ENCODE measurements around the gene RHO.

The RHO gene

DNA sequence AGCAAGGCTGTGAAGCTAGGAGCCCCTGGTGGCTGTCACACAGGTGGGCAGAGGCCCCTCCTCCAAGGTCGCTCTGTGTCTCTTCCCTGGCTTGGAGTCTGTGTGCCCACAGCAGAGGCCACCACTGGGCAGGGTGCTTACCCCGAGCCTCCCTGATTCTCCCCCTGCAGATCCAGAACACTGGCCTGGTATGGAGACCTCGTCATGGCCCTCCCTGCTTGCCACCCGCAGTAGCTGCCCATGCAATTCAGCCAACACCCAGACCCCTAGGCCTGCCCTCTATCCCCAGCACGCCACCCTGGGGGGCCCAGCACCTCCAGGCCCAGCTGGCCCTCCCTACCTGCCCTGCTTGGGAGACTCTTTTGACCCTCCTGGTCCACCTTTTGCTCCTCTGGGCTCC is 5.5 kb upstream of the RHO start:
- in situ Hi-C loops (cut with HindIII; ENCODE audit: low sequenced_read_pairs), result no loop called here
- TF ChIP-seq, protein P1, sequence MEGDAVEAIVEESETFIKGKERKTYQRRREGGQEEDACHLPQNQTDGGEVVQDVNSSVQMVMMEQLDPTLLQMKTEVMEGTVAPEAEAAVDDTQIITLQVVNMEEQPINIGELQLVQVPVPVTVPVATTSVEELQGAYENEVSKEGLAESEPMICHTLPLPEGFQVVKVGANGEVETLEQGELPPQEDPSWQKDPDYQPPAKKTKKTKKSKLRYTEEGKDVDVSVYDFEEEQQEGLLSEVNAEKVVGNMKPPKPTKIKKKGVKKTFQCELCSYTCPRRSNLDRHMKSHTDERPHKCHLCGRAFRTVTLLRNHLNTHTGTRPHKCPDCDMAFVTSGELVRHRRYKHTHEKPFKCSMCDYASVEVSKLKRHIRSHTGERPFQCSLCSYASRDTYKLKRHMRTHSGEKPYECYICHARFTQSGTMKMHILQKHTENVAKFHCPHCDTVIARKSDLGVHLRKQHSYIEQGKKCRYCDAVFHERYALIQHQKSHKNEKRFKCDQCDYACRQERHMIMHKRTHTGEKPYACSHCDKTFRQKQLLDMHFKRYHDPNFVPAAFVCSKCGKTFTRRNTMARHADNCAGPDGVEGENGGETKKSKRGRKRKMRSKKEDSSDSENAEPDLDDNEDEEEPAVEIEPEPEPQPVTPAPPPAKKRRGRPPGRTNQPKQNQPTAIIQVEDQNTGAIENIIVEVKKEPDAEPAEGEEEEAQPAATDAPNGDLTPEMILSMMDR (IDR thresholded peaks at IDR 0.05; ENCODE audit: low read depth, low read length, missing control alignments), result no peak
- no peak for DNase-seq (ENCODE audit: low read depth)
- H3K4me3 ChIP-seq (ENCODE audit: low read depth, low read length), result no peak overlapping the region

DNA sequence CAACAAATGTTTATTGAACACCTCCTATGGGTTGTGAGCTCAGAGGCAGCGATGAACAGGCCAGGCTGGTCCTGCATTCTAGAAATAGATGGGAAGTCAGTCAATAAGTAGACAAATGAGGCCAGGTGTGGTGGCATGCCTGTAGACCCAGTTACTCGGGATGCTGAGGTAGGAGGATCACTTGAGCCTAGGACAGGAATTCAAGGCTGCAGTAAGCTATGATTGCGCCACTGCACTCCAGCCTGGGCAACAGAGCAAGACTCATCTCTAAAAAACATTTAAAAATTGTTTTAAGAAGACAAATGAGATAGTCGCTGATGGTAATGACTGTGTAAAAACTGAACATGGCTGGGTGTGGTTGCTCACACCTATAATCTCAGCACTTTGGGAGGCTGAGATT is 4.4 kb upstream of the RHO start:
- no peak overlapping the region for H3K4me3 ChIP-seq (ENCODE audit: low read depth, low read length)
- in situ Hi-C loops (cut with HindIII; ENCODE audit: low sequenced_read_pairs), result no loop called here
- TF ChIP-seq, protein P1 (IDR thresholded peaks at IDR 0.05; ENCODE audit: low read depth, low read length, missing control alignments), result no peak
- DNase-seq (ENCODE audit: low read depth), result no peak

DNA sequence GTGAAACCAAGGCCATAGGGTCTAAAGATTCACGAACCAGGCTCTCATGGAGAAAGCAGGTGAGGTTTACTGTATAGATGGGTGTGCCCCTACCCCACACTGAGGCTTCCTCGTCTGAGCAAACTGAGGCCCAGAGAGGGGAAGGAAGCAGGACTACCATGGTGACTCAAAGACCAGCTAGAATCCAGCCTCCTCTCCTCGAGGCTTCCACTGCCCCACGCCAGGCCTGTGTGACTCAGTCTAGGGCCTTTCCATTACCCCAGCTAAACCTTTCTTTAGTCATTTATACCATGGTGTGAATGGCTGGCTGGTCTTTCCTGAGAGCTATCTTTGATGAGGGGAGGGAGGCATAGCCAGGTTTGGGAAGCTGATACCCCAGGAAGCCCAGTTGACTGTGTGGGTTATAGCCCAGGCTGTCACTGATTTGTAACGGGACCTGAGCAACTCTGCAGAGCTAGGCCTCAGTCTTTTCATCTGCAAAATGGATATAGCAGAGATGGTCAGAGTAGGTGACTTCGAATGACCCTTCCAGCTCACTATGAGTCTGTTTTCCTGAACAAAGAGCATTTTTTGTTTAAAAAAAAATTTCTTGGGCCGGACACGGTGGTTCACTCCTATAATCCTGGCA is 3.0 kb upstream of the RHO start:
- TF ChIP-seq, protein P1 (IDR thresholded peaks at IDR 0.05; ENCODE audit: low read depth, low read length, missing control alignments), result no peak
- in situ Hi-C loops (cut with HindIII; ENCODE audit: low sequenced_read_pairs), result no loop called here
- DNase-seq (ENCODE audit: low read depth), result no peak
- H3K4me3 ChIP-seq (ENCODE audit: low read depth, low read length), result no peak overlapping the region

DNA sequence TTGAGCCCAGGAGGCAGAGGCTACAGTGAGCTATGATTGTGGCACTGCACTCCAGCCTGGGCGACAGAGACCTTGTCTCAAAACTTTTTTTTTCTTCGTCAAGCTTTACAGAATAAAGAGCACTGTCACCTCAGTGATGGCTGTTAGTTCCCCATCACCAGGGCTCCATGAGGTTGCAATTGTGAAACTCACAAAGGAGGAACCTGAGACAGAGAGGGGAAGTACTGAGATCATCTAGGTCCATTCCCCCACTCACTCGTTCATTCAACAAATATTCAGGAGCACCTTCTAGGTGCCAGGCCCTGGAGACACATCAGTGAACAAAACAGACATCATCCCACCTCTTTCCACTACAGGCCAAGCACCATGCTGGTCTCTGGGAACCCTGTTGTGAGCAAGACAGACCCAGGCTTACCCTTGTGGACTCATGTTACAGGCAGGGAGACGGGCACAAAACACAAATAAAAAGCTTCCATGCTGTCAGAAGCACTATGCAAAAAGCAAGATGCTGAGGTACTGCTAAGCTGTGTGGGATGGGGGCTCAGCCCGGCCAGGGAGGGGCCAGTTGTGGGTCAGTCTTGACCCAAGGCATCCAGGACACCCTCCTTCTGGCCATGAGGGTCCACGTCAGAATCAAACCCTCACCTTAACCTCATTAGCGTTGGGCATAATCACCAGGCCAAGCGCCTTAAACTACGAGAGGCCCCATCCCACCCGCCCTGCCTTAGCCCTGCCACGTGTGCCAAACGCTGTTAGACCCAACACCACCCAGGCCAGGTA is 2.1 kb upstream of the RHO start:
- in situ Hi-C loops (cut with HindIII; ENCODE audit: low sequenced_read_pairs), result no loop called here
- no peak for DNase-seq (ENCODE audit: low read depth)
- H3K4me3 ChIP-seq (ENCODE audit: low read depth, low read length), result no peak overlapping the region
- TF ChIP-seq, protein P1 (IDR thresholded peaks at IDR 0.05; ENCODE audit: low read depth, low read length, missing control alignments), result no peak

DNA sequence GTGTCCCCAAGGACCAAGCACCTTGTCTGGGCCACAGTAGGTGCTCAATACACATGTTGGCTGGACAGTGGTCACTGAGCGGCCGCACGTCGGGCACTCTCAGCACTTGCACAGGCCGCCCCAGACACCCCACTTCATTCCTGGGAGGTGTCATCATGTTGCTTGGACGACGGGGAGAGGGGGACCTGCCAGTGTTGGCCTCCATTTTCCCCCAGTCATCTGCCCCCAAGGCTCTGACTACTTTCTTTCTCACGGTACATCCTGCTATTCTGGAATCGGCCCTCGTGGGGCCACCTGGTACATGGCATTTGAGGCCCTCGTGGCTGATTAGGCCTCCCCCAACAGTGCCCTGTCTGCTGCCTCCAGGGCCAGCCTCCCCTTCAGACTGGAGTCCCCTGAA is 1.2 kb upstream of the RHO start:
- in situ Hi-C loops (cut with HindIII; ENCODE audit: low sequenced_read_pairs), result no loop called here
- H3K4me3 ChIP-seq (ENCODE audit: low read depth, low read length), result no peak overlapping the region
- TF ChIP-seq, protein P1 (IDR thresholded peaks at IDR 0.05; ENCODE audit: low read depth, low read length, missing control alignments), result no peak
- no peak for DNase-seq (ENCODE audit: low read depth)

DNA sequence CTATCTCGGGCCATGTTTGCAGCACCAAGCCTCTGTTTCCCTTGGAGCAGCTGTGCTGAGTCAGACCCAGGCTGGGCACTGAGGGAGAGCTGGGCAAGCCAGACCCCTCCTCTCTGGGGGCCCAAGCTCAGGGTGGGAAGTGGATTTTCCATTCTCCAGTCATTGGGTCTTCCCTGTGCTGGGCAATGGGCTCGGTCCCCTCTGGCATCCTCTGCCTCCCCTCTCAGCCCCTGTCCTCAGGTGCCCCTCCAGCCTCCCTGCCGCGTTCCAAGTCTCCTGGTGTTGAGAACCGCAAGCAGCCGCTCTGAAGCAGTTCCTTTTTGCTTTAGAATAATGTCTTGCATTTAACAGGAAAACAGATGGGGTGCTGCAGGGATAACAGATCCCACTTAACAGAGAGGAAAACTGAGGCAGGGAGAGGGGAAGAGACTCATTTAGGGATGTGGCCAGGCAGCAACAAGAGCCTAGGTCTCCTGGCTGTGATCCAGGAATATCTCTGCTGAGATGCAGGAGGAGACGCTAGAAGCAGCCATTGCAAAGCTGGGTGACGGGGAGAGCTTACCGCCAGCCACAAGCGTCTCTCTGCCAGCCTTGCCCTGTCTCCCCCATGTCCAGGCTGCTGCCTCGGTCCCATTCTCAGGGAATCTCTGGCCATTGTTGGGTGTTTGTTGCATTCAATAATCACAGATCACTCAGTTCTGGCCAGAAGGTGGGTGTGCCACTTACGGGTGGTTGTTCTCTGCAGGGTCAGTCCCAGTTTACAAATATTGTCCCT is 1.2 kb downstream of the RHO start:
- in situ Hi-C loops (cut with HindIII; ENCODE audit: low sequenced_read_pairs), result no loop called here
- TF ChIP-seq, protein P1 (IDR thresholded peaks at IDR 0.05; ENCODE audit: low read depth, low read length, missing control alignments), result no peak
- DNase-seq (ENCODE audit: low read depth), result no peak
- H3K4me3 ChIP-seq (ENCODE audit: low read depth, low read length), result no peak overlapping the region

Measured in astrocyte of the cerebellum (primary cell).